Measurements from ENCODE around the gene CERS5.

DNA sequence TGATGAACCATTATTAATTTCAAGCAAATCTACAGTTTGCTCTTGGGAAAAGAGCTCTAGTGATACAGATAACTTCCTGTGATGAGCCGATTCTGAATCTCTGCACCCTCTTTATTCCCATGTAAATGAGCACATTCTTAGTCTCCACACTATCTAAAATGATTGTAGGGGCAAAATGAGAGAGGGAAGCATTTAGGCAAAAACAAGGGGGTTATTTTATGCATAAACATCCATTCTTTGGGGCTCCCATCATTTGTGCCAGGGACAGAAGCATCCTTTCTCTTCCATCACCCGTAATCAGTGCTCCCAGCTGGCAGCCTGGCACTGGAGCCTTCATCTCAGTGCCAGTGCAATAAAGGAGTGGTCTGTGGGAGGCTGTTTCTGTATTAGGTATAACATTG lies 65.0 kb downstream of the CERS5 start:
- TF ChIP-seq, protein P1, sequence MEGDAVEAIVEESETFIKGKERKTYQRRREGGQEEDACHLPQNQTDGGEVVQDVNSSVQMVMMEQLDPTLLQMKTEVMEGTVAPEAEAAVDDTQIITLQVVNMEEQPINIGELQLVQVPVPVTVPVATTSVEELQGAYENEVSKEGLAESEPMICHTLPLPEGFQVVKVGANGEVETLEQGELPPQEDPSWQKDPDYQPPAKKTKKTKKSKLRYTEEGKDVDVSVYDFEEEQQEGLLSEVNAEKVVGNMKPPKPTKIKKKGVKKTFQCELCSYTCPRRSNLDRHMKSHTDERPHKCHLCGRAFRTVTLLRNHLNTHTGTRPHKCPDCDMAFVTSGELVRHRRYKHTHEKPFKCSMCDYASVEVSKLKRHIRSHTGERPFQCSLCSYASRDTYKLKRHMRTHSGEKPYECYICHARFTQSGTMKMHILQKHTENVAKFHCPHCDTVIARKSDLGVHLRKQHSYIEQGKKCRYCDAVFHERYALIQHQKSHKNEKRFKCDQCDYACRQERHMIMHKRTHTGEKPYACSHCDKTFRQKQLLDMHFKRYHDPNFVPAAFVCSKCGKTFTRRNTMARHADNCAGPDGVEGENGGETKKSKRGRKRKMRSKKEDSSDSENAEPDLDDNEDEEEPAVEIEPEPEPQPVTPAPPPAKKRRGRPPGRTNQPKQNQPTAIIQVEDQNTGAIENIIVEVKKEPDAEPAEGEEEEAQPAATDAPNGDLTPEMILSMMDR (IDR thresholded peaks at IDR 0.05), result no peak
- TF ChIP-seq POLR2A (IDR thresholded peaks at IDR 0.05), result no peak
